Left ventricle myocardium inferior (tissue), 1 donor: ENCODE measurements around the gene GBP5. TPM values are rescaled to one million over a fixed set of nuclear protein-coding genes. Genes with fewer than 3 reads are reported as not detected.
"Not testable (repeated sequence)": the region's sequence is repeated elsewhere in the genome, so short reads cannot be mapped to it uniquely, and the experiment has no call there.

ENCODE experiments used
- DNase-seq: peaks from one replicate; pipeline ENCODE4 v3.0.0-alpha.2; 2020
- H3K27ac ChIP-seq: fragments of 200-600 bp; replicated peaks from 2 replicates; pipeline ENCODE4 v1.8.0; 2021
- H3K27me3 ChIP-seq: fragments of 200-600 bp; 2 replicates; pipeline ENCODE4 v1.8.0; 2021; ENCODE audit warnings: low read depth
- H3K36me3 ChIP-seq: fragments of 200-600 bp; 2 replicates; pipeline ENCODE4 v1.8.0; 2021
- H3K4me1 ChIP-seq: fragments of 200-600 bp; 2 replicates; pipeline ENCODE4 v1.8.0; 2021
- H3K4me3 ChIP-seq: fragments of 200-600 bp; 2 replicates; pipeline ENCODE4 v1.8.0; 2021; ENCODE audit warnings: mild to moderate bottlenecking, moderate library complexity
- H3K9me3 ChIP-seq: fragments of 200-600 bp; replicated peaks from 2 replicates; pipeline ENCODE4 v1.8.0; 2021
- intact Hi-C: fragments of 100-400 bp; cut with micrococcal nuclease; formaldehyde crosslinking; loops from one replicate; pipeline ENCODE4 v1.11.0; 2022
- long read RNA-seq: library from polyadenylated mRNA; unstranded; transcript quantifications from one replicate; pipeline ENCODE4 v2.0.0, GENCODE V29; 2021
- total RNA-seq: library from RNA; stranded (reverse); fragmentation: NEBNext Ultra II Directional; extraction: Animal tissue kit (Norgen Biotek cat#: 25700); gene quantifications from one replicate; pipeline ENCODE4 v1.2.1, GENCODE V29; 2021
- TF ChIP-seq, protein P1 (sequence below): fragments of 200-600 bp; IDR thresholded peaks from 2 replicates; pipeline ENCODE4 v1.8.0; 2021; ENCODE audit warnings: antibody characterized with exemption, mild to moderate bottlenecking, borderline replicate concordance
- donor health status: DM: no; HTN: yes; CAD: no; lungs with severe emphysema.

GBP5 gene
- total RNA-seq: 0.44 TPM
- long read RNA-seq: 0 reads

DNA sequence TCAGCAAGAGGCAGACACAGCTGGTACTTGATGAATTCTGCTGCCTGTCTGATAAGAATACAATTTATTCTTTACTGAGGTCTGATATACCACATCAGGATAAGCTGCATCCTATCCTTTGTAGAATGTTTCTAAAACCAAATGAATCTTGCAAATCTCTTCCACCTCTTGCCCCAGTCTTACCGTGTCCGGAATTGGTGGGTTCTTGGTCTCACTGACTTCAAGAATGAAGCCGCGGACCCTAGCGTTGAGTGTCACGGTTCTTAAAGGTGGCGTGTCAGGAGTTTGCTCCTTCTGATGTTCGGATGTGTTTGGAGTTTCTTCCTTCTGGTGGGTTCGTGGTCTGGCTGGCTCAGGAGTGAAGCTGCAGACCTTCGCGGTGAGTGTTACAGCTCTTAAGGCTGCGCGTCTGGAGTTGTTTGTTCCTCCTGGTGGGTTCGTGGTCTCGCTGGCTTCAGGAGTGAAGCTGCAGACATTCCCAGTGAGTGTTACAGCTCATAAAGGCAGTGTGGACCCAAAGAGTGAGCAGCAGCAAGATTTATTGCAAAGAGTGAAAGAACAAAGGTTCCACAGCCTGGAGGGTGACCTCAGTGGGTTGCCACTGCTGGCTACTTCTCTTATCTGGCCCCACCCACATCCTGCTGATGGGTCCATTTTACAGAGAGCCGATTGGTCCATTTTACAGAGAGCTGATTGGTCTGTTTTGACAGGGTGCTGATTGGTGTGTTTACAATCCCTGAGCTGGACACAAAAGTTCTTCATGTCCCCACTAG is at the start of gene GBP5:
TSS of gene GBP5 (minus strand) at position 592 of the 773 bp plus-strand sequence. CDS start 3,305 bp downstream, outside the sequence.
- H3K4me1 ChIP-seq, intact Hi-C loops, H3K27ac ChIP-seq: not testable (repeated sequence)

GRCh38 chr1:89322402-89322801 is 49.7 kb upstream of the GBP5 start:
- Histone ChIP-seq H3K9me3 (peaks cover 39% of the 10 kb centered on the region), H3K27ac (no peak overlapping the region), H3K4me1 (peaks cover 15% of the 10 kb centered on the region), H3K27me3 (no peaks in the 10 kb centered on the region), H3K4me3 (no peak overlapping the region), H3K36me3 (no peaks in the 10 kb centered on the region)
- intact Hi-C loops: no loop called here
- no peak for DNase-seq
- TF ChIP-seq, protein P1, sequence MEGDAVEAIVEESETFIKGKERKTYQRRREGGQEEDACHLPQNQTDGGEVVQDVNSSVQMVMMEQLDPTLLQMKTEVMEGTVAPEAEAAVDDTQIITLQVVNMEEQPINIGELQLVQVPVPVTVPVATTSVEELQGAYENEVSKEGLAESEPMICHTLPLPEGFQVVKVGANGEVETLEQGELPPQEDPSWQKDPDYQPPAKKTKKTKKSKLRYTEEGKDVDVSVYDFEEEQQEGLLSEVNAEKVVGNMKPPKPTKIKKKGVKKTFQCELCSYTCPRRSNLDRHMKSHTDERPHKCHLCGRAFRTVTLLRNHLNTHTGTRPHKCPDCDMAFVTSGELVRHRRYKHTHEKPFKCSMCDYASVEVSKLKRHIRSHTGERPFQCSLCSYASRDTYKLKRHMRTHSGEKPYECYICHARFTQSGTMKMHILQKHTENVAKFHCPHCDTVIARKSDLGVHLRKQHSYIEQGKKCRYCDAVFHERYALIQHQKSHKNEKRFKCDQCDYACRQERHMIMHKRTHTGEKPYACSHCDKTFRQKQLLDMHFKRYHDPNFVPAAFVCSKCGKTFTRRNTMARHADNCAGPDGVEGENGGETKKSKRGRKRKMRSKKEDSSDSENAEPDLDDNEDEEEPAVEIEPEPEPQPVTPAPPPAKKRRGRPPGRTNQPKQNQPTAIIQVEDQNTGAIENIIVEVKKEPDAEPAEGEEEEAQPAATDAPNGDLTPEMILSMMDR: no peak

More for the DNA sequence above, at the start of gene GBP5:
- peak within 1 kb of the TSS; percentile 33 for H3K4me3 ChIP-seq
- H3K9me3 ChIP-seq, H3K36me3 ChIP-seq, H3K27me3 ChIP-seq: not testable (repeated sequence)
- DNase-seq: peak; percentile 18

DNA sequence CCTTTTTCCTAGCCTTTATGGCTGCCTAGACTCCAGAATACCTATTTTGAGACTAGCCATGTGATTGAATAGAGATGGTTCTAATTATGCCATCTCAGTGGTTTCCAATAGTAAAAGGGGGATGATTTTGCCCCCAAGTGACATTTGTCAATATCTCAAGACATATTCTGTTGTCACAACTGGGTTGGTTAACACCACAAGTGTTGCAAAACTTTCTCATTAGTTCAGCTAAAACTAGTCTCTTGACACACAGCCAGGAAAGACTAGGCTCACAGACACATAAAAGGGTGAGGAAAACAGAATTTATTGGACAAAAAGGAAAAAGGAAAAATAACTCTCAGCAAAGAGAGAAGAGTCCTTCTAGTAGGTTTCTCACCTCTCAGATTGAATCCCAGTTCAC is 39.9 kb upstream of the GBP5 start:
- peak overlapping the region; percentile 84 for H3K27ac ChIP-seq
- H3K4me1 ChIP-seq: peaks cover 32% of the 10 kb centered on the region
- no peaks in the 10 kb centered on the region for H3K36me3 ChIP-seq
- no peak overlapping the region for H3K4me3 ChIP-seq
- intact Hi-C loops: no loop called here
- H3K27me3 ChIP-seq: no peaks in the 10 kb centered on the region
- no peak for DNase-seq
- peaks cover 31% of the 10 kb centered on the region for H3K9me3 ChIP-seq
- TF ChIP-seq, protein P1: no peak

DNA sequence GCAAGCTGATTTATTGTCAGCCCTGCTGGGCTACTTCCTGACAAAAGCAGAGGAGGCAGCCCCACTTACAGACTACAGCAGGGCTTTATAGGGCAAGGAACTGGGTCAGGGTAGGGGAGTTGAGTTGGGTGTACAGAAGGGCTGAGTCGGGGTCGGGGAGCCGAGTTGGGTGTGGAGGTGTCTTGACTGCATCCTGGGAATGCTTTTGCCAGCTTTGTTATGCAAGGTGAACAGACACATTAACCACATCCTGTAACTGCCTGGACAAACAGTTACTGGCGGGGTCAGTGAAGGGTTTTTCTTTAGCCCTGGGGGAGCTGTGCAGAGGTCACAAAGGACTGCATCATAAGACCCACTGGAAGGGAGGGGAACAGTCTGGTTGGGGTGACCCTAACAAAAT is 39.1 kb upstream of the GBP5 start:
- TF ChIP-seq, protein P1: no peak
- H3K4me1 ChIP-seq: peaks cover 32% of the 10 kb centered on the region
- H3K27me3 ChIP-seq: no peaks in the 10 kb centered on the region
- peaks cover 28% of the 10 kb centered on the region for H3K9me3 ChIP-seq
- no peaks in the 10 kb centered on the region for H3K36me3 ChIP-seq
- intact Hi-C loops: no loop called here
- DNase-seq: no peak
- H3K27ac ChIP-seq: peak overlapping the region; percentile 84
- no peak overlapping the region for H3K4me3 ChIP-seq

DNA sequence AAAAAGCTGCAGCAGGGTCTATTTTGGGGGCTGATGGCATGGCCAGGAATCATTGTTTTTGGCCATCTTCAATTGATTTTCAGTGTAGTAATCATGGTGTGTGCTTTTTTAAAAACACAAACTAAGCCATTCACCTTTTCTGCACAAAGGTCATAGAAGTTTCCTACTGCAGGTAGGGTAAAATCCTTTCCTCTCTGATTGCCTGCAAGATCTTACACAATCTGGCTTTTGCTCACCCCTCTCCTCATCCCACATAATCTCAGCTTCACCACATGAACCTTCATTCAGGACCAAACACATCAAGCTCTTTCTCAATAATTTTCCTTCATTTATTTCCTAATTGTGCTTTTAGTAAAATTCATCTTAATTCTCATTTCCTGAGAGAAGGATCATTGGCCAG is 38.3 kb upstream of the GBP5 start:
- no peaks in the 10 kb centered on the region for H3K27me3 ChIP-seq
- H3K36me3 ChIP-seq: no peaks in the 10 kb centered on the region
- peaks cover 20% of the 10 kb centered on the region for H3K9me3 ChIP-seq
- H3K27ac ChIP-seq: peak overlapping the region; percentile 84
- peaks cover 38% of the 10 kb centered on the region for H3K4me1 ChIP-seq
- H3K4me3 ChIP-seq: peak overlapping the region; percentile 23
- DNase-seq: no peak
- intact Hi-C loops: no loop called here
- TF ChIP-seq, protein P1: no peak

GRCh38 chr1:89310505-89310904 is 37.8 kb upstream of the GBP5 start:
- intact Hi-C loops: no loop called here
- H3K27ac ChIP-seq: peak overlapping the region; percentile 84
- H3K4me1 ChIP-seq: peaks cover 38% of the 10 kb centered on the region
- TF ChIP-seq, protein P1: no peak
- peak overlapping the region; percentile 23 for H3K4me3 ChIP-seq
- H3K36me3 ChIP-seq: no peaks in the 10 kb centered on the region
- DNase-seq: no peak
- H3K9me3 ChIP-seq: peaks cover 15% of the 10 kb centered on the region
- H3K27me3 ChIP-seq: no peaks in the 10 kb centered on the region
